ENCODE results near the gene MGST3.
"Not testable (repeated sequence)": the region's sequence is repeated elsewhere in the genome, so short reads cannot be mapped to it uniquely, and the experiment has no call there.

MGST3 gene

GRCh38 chr1:165630629-165631341 lies at the start of gene MGST3:
Gene MGST3, plus strand, starts transcription at chr1:165631234. Its CDS starts 18,614 bp downstream, at chr1:165649848.
- DNase-seq, result peak; percentile 92

GRCh38 chr1:165581926-165582325 lies 49.1 kb upstream of the MGST3 start:
- no peak for DNase-seq

GRCh38 chr1:165586398-165586797 lies 44.6 kb upstream of the MGST3 start:
- no peak for DNase-seq

GRCh38 chr1:165591391-165591790 lies 39.6 kb upstream of the MGST3 start:
- DNase-seq, result not testable (repeated sequence)

- peak; percentile 11 for DNase-seq
Observed at GRCh38 chr1:165592945-165593823, 37.9 kb upstream of the MGST3 start.

- no peak for DNase-seq
Observed at GRCh38 chr1:165595246-165595938, 35.6 kb upstream of the MGST3 start.

GRCh38 chr1:165597883-165598675 lies 33.0 kb upstream of the MGST3 start:
- peak; percentile 84 for DNase-seq

GRCh38 chr1:165598676-165599059 lies 32.4 kb upstream of the MGST3 start:
- peak; percentile 5 for DNase-seq

- DNase-seq, result no peak
Observed at GRCh38 chr1:165600793-165601192, 30.2 kb upstream of the MGST3 start.

- DNase-seq, result no peak
Observed at GRCh38 chr1:165603810-165604209, 27.2 kb upstream of the MGST3 start.

GRCh38 chr1:165605246-165605645 lies 25.8 kb upstream of the MGST3 start:
- no peak for DNase-seq

GRCh38 chr1:165606676-165607075 lies 24.4 kb upstream of the MGST3 start:
- DNase-seq, result not testable (repeated sequence)

- DNase-seq, result no peak
Observed at GRCh38 chr1:165610866-165611265, 20.2 kb upstream of the MGST3 start.

GRCh38 chr1:165612062-165612461 lies 19.0 kb upstream of the MGST3 start:
- DNase-seq, result no peak

- DNase-seq, result no peak
Observed at GRCh38 chr1:165616054-165616612, 14.9 kb upstream of the MGST3 start.

- no peak for DNase-seq
Observed at GRCh38 chr1:165616987-165617546, 14.0 kb upstream of the MGST3 start.

- no peak for DNase-seq
Observed at GRCh38 chr1:165619647-165620151, 11.3 kb upstream of the MGST3 start.

- DNase-seq, result no peak
Observed at GRCh38 chr1:165623624-165624023, 7.4 kb upstream of the MGST3 start.

- no peak for DNase-seq
Observed at GRCh38 chr1:165624441-165624840, 6.6 kb upstream of the MGST3 start.

- DNase-seq, result no peak
Observed at GRCh38 chr1:165628147-165628822, 2.7 kb upstream of the MGST3 start.

GRCh38 chr1:165629151-165629550 lies 1.9 kb upstream of the MGST3 start:
- DNase-seq, result no peak
